Neural progenitor cell (in vitro differentiated cells): Measurements from ENCODE around the gene APC.

Source experiments
- CTCF ChIP-seq: fragments of 200-600 bp; sonication (generic); IDR thresholded peaks from 2 replicates; pipeline ENCODE4 v1.5.1; 2017; ENCODE audit warnings: antibody characterized with exemption, mild to moderate bottlenecking
- EZH2phosphoT487 ChIP-seq: fragments of 200-600 bp; sonication (generic); IDR thresholded peaks from 2 replicates; pipeline ENCODE4 v1.6.1; 2017; ENCODE audit warnings: antibody characterized with exemption

GRCh38 chr5:112709416-112709815 is 28.3 kb upstream of the APC start:
- TF ChIP-seq CTCF: no peak
- TF ChIP-seq EZH2phosphoT487: no peak
